Natural killer cell (primary cell): Measurements from ENCODE around the gene MRGPRX4. TPM values are rescaled to one million over a fixed set of nuclear protein-coding genes. Genes with fewer than 3 reads are reported as not detected.

Experiments used
- ATAC-seq, 3 donors: fragments of 150-1000 bp in 2 of 3; fragments of 200-7000 bp in 1 of 3; cut with Tn5 transposase; 1 replicate in 1 of 3; 2 replicates in 2 of 3; pipeline ENCODE4 v1.10.0; 2021; ENCODE audit warnings: mild to moderate bottlenecking in 2 of 3, moderate library complexity in 2 of 3
- DNase-seq, 2 donors: peaks; one replicate each; pipeline versions ENCODE4 v3.0.0 to v3.0.0-alpha.2; 2013 to 2021; ENCODE audit warnings: mixed read lengths in 1 of 2
- H3K27ac ChIP-seq: one replicate; pipeline ENCODE4 v1.5.1; 2013; ENCODE audit warnings: mild to moderate bottlenecking, low read length
- H3K27me3 ChIP-seq: one replicate; pipeline ENCODE4 v1.6.1; 2013; ENCODE audit warnings: low read length; ENCODE audit not compliant: control insufficient read depth, insufficient read depth
- H3K36me3 ChIP-seq: one replicate; pipeline ENCODE4 v1.6.1; 2013; ENCODE audit warnings: low read length; ENCODE audit not compliant: control insufficient read depth, insufficient read depth
- H3K4me1 ChIP-seq: one replicate; pipeline ENCODE4 v1.6.1; 2013; ENCODE audit warnings: low read length; ENCODE audit not compliant: control insufficient read depth, insufficient read depth
- H3K4me3 ChIP-seq: one replicate; pipeline ENCODE4 v1.5.1; 2013; ENCODE audit warnings: low read length
- H3K9me3 ChIP-seq: one replicate; pipeline ENCODE4 v1.6.1; 2013; ENCODE audit warnings: low read length; ENCODE audit not compliant: control insufficient read depth, insufficient read depth
- H3K27ac Mint-ChIP-seq, 2 donors: one replicate each; pipeline ENCODE4 v1.8.0; 2022; ENCODE audit warnings: mild to moderate bottlenecking in 2 of 2, mixed read lengths in 2 of 2, moderate library complexity in 1 of 2
- H3K27me3 Mint-ChIP-seq, 2 donors: one replicate each; pipeline ENCODE4 v1.8.0; 2022; ENCODE audit warnings: low read depth in 2 of 2, mixed read lengths in 2 of 2
- H3K36me3 Mint-ChIP-seq: one replicate; pipeline ENCODE4 v1.8.0; 2022; ENCODE audit warnings: mixed read lengths
- H3K4me1 Mint-ChIP-seq, 2 donors: one replicate each; pipeline ENCODE4 v1.8.0; 2022; ENCODE audit warnings: mixed read lengths in 2 of 2
- H3K4me3 Mint-ChIP-seq: one replicate; pipeline ENCODE4 v1.8.0; 2022; ENCODE audit warnings: mild to moderate bottlenecking, moderate library complexity, mixed read lengths
- H3K9me3 Mint-ChIP-seq, 2 donors: one replicate each; pipeline ENCODE4 v1.8.0; 2022; ENCODE audit warnings: mixed read lengths in 2 of 2
- WGBS: methylation state at CpG from one replicate; pipeline ENCODE4 v1.1.7; 2013; ENCODE audit warnings: missing lambda C conversion rate; ENCODE audit not compliant: insufficient coverage; 5-methylcytosine and 5-hydroxymethylcytosine counted together
- intact Hi-C: fragments of 100-400 bp; cut with micrococcal nuclease; formaldehyde crosslinking; loops from one replicate; pipeline ENCODE4 v1.14.2; 2022
- total RNA-seq, 4 donors: library from RNA; stranded (reverse); fragments of 120-200 nt in 1 of 4; gene quantifications; one replicate each; pipeline versions ENCODE4 v1.2.3 to v1.2.4, GENCODE V29; 2013 to 2022
- TF ChIP-seq, protein P1 (sequence below): fragments of 200-600 bp; IDR thresholded peaks from one replicate; pipeline ENCODE4 v1.8.0; 2022; ENCODE audit warnings: antibody characterized with exemption

Gene MRGPRX4
- total RNA-seq, 3 donors from 2014 or later (not counting 1 experiment from before 2014, with no cell fraction given): not detected

DNA sequence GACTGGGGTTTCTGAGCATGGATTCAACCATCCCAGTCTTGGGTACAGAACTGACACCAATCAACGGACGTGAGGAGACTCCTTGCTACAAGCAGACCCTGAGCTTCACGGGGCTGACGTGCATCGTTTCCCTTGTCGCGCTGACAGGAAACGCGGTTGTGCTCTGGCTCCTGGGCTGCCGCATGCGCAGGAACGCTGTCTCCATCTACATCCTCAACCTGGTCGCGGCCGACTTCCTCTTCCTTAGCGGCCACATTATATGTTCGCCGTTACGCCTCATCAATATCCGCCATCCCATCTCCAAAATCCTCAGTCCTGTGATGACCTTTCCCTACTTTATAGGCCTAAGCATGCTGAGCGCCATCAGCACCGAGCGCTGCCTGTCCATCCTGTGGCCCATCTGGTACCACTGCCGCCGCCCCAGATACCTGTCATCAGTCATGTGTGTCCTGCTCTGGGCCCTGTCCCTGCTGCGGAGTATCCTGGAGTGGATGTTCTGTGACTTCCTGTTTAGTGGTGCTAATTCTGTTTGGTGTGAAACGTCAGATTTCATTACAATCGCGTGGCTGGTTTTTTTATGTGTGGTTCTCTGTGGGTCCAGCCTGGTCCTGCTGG, 35.3 kb upstream of the MRGPRX4 start:
- H3K27ac Mint-ChIP-seq: no peak overlapping the region

DNA sequence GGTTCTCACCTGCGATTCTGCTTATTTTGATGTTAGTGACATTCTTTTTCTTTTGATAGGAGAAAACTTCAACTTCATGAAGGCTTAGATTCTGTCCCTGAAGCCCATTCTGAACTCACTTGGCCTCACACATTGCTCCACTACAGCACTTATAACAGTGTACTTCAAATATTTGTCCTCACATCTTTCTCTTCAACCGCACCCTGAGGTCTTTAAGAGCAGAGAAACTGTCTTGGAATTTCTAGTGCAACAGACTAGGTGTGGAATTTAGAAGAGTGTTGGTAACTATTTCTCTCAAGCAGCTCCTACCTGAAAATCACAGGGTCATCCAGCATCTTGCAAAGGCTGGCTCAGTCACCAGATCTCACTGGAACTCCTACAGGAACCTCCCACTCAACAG, 32.5 kb upstream of the MRGPRX4 start:
- intact Hi-C loops: no loop called here
- Mint-ChIP-seq H3K36me3 (no peaks in the 10 kb centered on the region), H3K4me1 (no peaks in the 10 kb centered on the region), H3K27ac (no peak overlapping the region), H3K4me3 (no peak overlapping the region), H3K27me3 (peaks cover 23 to 30% of the 10 kb centered on the region in 2 donors), H3K9me3 (no peaks in the 10 kb centered on the region)
- Histone ChIP-seq H3K27ac (no peak overlapping the region), H3K27me3 (no peaks in the 10 kb centered on the region), H3K9me3 (no peaks in the 10 kb centered on the region), H3K36me3 (no peaks in the 10 kb centered on the region), H3K4me3 (no peak overlapping the region), H3K4me1 (no peaks in the 10 kb centered on the region)
- ATAC-seq (no peak), DNase-seq (no peak)
- WGBS: 100% methylated on average over 2 of the region's 2 CpGs
- TF ChIP-seq, protein P1, sequence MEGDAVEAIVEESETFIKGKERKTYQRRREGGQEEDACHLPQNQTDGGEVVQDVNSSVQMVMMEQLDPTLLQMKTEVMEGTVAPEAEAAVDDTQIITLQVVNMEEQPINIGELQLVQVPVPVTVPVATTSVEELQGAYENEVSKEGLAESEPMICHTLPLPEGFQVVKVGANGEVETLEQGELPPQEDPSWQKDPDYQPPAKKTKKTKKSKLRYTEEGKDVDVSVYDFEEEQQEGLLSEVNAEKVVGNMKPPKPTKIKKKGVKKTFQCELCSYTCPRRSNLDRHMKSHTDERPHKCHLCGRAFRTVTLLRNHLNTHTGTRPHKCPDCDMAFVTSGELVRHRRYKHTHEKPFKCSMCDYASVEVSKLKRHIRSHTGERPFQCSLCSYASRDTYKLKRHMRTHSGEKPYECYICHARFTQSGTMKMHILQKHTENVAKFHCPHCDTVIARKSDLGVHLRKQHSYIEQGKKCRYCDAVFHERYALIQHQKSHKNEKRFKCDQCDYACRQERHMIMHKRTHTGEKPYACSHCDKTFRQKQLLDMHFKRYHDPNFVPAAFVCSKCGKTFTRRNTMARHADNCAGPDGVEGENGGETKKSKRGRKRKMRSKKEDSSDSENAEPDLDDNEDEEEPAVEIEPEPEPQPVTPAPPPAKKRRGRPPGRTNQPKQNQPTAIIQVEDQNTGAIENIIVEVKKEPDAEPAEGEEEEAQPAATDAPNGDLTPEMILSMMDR: no peak

More for the DNA sequence above, 35.3 kb upstream of the MRGPRX4 start:
- H3K36me3 ChIP-seq: no peaks in the 10 kb centered on the region
- H3K4me1 ChIP-seq: no peaks in the 10 kb centered on the region
- ATAC-seq (no peak), DNase-seq (no peak)
- H3K4me3 Mint-ChIP-seq: no peak overlapping the region
- no peaks in the 10 kb centered on the region for H3K9me3 Mint-ChIP-seq
- WGBS: 91% methylated on average over 29 of the region's 29 CpGs
- no peak overlapping the region for H3K4me3 ChIP-seq
- no peaks in the 10 kb centered on the region for H3K36me3 Mint-ChIP-seq
- intact Hi-C loops: no loop called here
- TF ChIP-seq, protein P1: no peak
- peaks cover 5 to 25% of the 10 kb centered on the region in 2 donors for H3K27me3 Mint-ChIP-seq
- no peaks in the 10 kb centered on the region for H3K9me3 ChIP-seq
- no peaks in the 10 kb centered on the region for H3K27me3 ChIP-seq
- no peaks in the 10 kb centered on the region for H3K4me1 Mint-ChIP-seq
- no peak overlapping the region for H3K27ac ChIP-seq

DNA sequence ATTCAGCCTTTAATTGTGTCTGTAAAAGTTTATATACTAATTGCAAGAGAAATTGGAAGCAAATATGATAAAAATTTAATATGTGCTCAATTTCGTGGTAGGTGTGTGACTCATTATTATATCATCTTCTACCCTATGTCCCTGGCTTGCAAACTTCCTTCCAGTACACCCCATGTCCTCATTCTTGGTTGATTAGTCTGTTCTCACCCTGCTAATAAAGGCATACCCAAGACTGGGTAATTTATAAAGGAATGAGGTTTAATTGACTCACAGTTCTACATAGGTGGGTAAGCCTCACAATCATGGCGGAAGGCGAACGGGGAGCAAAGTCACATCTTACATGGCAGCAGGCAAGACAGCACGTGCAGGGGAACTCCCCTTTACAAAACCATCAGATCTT, 28.4 kb upstream of the MRGPRX4 start:
- Mint-ChIP-seq H3K27ac (no peak overlapping the region), H3K27me3 (peaks cover 26 to 35% of the 10 kb centered on the region in 2 donors), H3K4me1 (peaks cover 0 to 9% of the 10 kb centered on the region in 2 donors), H3K9me3 (no peaks in the 10 kb centered on the region), H3K36me3 (no peaks in the 10 kb centered on the region), H3K4me3 (no peak overlapping the region)
- Histone ChIP-seq H3K27ac (no peak overlapping the region), H3K36me3 (no peaks in the 10 kb centered on the region), H3K4me1 (no peaks in the 10 kb centered on the region), H3K27me3 (peaks cover 2% of the 10 kb centered on the region), H3K4me3 (no peak overlapping the region), H3K9me3 (no peaks in the 10 kb centered on the region)
- 85% methylated on average over 4 of the region's 5 CpGs for WGBS
- intact Hi-C loops: no loop called here
- DNase-seq (no peak), ATAC-seq (no peak)
- TF ChIP-seq, protein P1: no peak

DNA sequence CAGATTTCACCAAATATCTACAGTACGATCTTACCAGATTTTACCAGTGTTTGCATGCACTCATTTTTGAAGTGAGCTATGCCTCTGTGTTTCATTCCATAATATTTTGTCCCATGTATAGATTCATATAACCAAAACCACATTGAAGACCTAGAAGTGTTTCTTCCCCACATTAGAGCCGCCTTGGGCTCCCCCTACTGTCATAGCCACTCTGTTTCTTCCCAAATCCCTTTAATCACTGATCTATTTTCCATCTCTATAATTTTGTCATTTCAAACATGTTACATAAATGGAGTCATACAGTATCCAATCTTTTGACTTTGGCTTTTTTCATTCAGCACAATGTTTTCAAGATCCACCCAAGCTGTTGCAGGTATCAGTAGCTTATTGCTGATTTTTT, 27.6 kb upstream of the MRGPRX4 start:
- H3K36me3 Mint-ChIP-seq: no peaks in the 10 kb centered on the region
- no peak overlapping the region for H3K4me3 Mint-ChIP-seq
- TF ChIP-seq, protein P1: no peak
- intact Hi-C loops: no loop called here
- Histone ChIP-seq H3K4me1 (no peaks in the 10 kb centered on the region), H3K4me3 (no peak overlapping the region), H3K27me3 (peaks cover 2% of the 10 kb centered on the region), H3K36me3 (no peaks in the 10 kb centered on the region), H3K27ac (no peak overlapping the region), H3K9me3 (no peaks in the 10 kb centered on the region)
- H3K4me1 Mint-ChIP-seq: peaks cover 0 to 9% of the 10 kb centered on the region in 2 donors
- H3K27me3 Mint-ChIP-seq: peaks cover 29 to 38% of the 10 kb centered on the region in 2 donors
- DNase-seq (no peak), ATAC-seq (no peak)
- 82% methylated on average over 2 of the region's 2 CpGs for WGBS
- no peak overlapping the region for H3K27ac Mint-ChIP-seq
- H3K9me3 Mint-ChIP-seq: no peaks in the 10 kb centered on the region
